Right renal cortex interstitium (tissue), 3 donors: ENCODE results near the gene SIGMAR1. TPM values are rescaled to one million over a fixed set of nuclear protein-coding genes. Genes with fewer than 3 reads are reported as not detected.

ENCODE experiments used
- DNase-seq, 3 donors: peaks; one replicate each; pipeline ENCODE4 v3.0.0-alpha.2; 2013; ENCODE audit warnings: low read depth in 3 of 3, low spot score in 2 of 3
- polyA plus RNA-seq, 3 donors: library from polyadenylated mRNA; unstranded; fragments of 120-200 nt; gene quantifications; one replicate each; pipeline ENCODE4 v1.2.1, GENCODE V29; 2013; ENCODE audit not compliant: insufficient read length in 3 of 3

The SIGMAR1 gene
- polyA plus RNA-seq, 3 donors = 47.0 to 53.1 (median 48.1) TPM

DNA sequence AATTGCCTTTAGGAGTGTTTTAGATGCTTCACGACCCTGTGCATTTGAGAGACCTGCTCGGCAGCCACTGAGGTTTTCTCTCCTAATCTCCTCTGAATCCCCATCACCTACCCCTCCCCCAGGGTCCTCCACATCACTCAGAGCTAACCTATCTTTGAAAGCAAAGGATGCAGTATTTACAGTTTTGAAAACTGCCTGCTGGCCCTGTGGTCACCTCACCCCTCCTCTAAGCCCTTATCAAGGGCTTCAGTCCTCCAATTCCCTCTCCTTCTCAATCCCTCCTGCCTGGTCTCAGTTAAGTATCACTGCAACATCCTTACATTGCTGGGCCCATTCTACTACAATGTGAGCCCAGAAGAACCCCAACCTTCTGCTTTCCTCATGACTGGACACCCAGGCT lies 30.3 kb downstream of the SIGMAR1 start:
- DNase-seq = no peak

DNA sequence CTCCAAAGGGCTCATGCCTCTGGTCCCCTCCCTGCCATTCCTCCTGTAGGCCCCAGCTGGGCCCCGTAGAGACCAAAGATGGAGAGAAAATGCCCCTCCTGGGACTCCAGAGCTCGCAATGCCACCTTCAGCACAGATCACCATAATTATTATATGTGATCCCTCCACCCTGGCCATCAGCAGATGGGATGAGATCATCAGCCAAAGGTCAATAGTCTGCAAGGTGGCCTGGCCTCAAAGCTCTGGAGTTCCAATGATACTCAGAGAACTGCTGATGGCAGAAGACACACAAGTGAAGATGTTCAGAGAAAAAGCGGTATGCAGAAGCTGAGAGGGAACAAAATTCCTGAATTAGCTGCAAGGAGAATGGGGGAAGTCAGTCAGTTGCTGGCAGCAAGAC lies 30.7 kb downstream of the SIGMAR1 start:
- DNase-seq = no peak

DNA sequence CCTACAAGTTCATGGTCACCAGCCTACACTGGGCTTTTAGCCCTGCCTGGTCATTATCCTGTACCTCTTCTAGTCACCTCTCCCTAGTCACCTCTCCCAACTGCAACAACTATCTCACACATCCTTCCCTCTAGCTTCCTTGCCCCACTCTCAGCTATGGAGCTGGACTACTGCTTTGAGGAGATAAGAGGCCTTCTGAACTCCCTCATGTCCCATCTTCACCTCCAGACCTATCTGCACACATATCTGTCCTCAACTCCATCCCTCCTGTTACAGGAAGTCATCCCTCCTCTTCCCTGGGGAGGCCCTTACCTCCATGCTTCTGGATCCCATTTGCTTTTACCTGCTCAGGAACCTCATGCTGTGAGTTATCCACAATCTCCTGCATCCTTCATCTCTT lies 31.4 kb downstream of the SIGMAR1 start:
- DNase-seq = no peak

DNA sequence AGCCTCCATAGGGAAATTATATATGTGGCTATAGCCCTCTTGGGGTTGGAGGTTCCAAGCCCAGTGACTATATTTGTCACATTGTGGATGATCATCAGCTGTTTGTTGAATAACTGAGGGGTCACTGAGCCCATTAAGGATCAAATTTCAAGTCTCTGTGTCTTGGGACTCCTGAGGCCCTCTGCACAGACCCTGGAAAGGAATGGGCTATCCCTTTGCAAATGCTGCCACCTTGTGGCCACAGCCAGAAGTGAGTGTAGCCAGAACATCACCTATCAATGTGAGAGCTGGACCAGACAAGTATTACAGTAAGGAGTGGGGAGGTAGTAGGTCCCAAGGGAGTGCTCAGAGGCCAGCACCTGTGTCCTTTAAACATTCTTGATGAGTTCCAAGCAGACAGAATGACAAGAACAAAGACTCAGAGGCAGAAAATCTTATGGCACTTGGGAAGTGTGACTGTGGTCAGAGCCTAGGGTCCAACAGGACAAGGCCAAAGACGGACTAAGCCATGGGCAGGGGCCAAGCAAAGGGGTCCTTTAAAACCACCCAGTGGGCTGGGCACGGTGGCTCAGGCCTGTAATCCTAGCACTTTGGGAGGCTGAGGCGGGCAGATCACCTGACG lies 33.9 kb downstream of the SIGMAR1 start:
- no peak for DNase-seq

DNA sequence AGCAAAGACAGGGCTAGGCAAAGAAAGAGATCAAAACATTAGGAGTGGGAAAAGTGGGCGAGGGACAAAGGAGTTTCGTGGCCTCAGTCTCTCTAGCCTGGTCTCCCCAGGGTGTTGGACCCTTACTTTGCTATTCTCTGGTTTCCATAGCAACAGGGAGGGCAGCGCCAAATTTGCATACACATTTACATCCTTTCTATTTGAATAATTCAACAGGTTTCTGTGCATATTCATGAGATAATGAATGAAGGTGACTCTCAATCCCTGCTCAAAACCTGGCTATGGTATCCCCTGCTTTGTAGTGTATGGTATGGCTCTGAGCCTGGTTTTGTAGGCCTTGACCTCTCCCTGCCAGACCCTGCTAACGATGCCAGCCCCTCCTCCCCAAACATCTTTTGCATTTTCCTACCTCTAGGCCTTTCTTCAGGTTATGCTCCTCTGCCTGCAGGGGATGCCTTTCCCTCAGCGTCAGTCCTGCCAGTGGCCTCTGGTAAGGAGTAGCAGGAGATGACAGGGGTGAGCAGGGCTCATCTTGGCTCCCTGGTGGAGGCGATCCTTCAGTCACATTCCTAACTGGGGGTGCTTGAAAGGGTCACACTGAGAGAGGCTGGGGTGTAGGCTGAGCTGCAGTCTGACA lies 35.5 kb downstream of the SIGMAR1 start:
- no peak for DNase-seq

DNA sequence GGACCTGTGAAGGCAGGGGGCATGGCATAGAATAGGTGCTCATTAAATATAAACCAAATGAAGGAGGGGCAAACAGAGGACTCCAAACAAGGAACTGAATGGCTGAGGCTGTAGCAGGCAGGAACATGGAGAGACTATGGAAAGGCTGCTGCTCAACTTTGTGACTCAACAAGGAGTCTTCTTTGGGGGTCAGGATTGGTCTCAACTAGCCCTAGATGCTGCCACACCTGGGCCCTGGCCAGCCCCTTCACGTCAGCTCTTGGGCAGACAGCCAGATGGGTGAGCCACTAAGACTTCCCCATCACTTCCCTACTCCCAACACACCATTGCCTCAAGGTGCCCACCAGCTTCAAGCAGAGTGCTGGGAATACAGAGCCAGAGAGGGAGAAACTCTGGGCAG lies 36.7 kb downstream of the SIGMAR1 start:
- DNase-seq = no peak

DNA sequence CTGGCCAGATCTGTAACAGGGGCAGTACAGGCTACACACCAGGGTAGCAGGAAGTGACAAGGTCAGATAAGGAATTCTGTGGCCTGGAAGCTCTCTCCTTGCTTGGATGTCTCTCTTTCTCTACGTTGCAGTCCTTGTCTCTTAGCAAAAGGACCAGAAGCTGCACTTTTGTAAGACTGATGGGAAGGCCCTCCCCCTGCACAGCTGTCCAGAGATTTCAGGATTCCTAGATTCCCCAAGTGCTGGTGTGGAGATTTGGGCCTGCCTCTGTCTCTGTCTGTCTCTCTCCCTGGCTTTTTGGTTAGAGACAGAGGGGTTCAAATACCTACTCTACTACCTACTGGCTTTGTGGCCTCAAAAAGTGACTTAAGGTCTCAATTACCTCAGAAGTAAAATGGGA lies 38.0 kb downstream of the SIGMAR1 start:
- no peak for DNase-seq

DNA sequence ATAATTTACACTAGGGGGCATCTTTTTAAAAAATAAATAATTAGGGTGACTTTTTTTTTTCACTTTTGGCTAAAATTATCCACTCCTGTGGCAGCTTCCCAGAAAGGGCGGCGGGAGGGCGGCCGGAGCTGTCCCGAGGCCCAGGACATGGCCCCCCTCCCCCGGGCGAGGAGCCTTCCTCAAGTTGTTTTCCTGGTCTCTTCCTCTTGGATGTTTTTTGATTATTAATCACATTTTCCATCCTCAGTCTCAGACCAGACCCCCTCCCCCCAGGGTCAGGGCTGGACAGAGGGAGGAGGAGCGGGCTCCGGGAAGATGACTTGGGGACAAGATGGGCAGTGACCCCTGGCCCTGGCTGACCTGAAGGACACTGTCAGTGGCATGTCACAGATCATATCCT lies 43.4 kb downstream of the SIGMAR1 start:
- DNase-seq = no peak

DNA sequence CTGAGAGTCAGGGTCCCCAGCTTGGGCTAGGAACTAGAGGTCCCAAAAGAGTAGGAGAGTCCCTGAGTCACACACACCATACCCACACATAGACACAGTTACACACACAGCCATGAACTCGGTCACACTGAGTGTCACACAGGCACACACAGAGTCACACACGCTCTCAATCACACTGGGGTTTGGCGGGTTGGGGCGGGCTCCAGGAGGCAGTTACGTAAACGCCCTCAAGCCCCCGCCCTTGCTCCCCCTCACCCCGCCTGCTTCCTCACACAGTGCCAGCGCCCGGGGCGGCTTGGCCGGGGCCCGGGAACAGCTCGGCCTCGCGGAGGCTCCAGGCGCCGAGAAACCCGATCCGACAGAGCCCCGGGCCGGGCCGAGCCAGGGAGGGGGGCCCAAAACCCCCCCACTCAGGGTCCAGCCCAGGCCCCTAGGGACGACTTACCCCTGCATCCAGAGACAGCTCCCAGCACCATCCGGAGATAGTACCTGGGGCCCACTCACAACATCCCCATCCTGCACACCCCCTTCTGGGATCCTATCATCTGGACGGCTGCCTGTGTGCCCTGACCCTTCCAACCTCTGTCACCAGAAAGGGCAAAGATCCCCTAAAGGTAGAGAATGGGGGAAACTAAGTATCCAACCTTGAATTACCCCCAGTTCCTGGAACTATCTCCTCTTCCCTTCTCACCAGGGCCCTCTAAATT lies 44.5 kb downstream of the SIGMAR1 start:
- no peak for DNase-seq

DNA sequence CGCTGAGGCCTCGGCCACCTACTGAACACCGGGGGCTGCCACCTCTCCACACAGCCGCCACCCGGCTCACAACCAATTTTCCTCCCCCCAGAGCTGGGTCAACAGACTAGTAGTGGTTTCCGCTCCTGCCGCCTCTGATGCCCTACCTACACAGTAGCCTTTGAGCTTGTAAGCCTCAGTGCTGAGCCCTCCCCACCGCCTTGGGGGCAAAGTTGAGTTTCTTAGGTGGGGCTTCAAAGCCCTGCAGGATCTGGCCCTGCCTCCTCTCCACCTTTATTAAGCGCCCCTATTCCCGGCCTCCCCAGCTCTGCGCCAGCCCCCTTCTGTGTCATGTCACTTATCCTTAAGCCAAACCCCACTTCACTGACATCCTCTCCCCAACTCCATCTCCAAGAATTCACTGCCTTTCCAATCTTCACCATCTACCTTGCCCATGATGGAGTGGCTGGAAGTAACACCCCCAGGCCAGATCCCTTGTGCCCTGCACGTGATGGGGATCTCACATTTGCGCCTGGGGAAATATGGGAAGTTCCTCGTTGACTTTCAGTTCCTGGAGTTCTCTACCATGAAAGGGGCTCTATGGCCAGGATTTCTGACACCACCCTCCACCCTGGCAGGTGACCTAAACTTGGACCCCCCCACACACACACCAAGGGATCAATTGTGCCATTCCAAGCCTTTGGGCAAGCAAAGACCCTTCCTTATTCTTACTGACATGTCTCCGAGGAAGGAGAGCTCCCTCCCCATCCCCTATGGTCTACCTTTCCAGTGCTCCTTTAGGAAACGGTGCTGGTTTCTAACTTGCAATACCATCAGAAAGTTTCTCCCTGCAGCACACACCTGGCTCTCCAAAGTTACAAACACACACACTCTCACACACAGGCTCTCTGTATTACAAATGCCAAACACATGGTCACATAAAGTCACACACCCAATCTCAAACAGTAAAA lies 45.4 kb downstream of the SIGMAR1 start:
- DNase-seq = no peak

DNA sequence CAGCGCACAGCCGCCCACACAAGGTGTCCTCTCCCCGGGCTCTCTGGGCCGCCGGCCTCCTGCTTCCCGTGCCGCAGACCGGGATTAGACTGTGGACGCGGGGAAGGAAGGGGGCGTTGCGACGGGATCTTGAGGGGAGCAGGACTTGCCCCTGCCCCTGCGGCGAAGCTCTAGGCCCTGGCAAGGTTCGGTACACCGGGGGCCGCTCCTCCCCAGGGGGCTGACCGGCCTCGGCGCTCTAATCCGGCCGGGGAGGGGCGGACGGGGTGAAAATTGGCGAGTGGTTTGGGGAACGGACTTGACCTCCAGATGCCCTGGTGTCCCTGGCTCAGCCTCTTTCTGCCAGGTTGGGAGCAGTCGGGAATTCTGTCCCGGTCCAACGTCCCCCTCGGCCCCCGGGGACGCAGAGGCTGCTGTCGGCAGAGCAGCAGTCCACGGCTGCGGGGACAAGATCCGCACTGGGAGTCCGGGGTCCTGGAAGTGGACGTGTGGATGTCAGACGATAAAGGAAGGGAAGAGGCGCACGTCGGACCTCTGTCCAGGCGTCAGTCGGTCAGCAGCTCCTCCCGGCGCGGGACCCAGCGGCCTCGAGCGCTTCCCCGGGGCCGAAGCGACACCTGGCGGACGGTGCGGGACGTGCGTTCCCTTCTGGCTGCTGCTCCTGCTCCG lies 46.2 kb downstream of the SIGMAR1 start:
- no peak for DNase-seq

DNA sequence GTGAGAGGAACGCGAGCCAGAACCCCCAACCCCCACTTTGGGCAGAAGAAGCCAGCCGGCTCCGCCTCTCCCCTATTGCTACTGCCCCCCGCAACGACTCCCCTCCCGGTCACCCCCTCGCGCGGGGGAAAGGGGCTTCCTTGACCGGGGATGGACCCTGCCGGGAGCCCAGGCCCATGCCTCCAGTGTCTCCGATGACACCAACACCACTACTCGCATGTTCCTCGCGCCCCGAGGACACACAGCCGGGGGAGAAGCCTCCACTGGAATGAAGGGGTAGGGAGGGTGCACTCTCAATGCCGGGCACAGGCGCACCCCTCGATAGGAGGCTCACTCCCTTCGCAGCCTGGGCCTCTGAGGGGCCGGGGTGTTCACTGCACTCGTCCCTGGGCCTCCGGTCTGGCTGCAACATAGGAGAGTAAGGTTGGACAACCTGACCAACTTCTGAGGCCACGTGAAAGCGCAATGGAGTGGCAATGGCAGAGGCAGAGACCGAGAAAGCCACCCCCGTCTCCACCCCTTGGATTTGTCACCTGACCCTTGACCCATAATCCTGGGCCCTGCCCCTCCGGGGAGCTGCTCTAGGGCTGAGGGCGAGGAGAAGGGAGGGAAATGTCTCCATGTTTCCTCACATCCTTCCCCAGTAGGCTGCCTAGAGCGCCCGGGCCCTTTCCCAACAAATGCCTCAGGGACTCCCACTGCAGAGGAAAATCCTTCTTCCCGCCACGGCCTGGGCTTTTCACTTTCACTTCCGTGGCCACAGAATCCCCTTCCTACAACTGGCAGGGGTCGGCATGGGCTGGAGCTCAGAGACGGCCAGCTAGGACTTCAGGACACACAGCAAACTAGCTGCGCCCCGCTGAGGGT lies 47.0 kb downstream of the SIGMAR1 start:
- DNase-seq = no peak

DNA sequence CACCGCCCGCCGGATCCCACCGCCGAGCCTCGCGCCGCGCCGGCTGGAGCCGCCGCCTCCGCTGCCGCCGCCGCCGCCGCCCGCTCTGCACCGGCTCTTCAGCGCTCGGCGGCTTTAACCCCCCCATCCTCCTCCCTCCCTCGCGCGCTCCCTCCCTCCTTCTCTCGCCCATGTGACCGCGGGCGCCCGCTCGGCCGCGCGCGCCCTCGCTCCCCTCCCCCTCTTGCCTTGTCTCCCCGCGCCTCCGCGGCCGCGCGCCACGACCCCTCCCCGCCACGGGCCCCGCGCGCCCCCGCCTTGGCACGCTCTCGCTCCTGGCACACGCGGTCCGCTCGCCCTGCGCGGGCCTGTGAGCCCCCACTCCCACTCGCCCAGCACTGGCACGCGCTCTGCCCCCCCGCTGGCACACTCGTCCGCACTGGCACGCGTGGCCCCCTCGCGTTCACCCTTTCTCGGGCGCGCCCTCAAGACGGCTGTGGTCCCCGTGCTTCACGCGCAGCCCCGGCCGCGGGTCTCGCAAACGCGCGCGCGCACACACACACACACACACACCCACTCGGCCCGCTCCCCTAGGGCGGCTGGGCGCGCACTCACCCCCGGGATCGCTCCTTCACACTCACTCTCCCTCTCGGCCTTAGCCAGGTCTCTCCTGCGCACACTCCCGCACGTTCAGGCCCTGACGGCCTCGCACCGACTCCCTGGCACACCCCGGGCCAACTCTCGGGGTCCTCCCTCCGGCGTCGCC lies 47.8 kb downstream of the SIGMAR1 start, which contains the start of gene CNTFR:
TSS of gene CNTFR (minus strand) at position 89 of the 745 bp plus-strand sequence. CDS start 20,743 bp downstream, outside the sequence.
- no peak for DNase-seq

DNA sequence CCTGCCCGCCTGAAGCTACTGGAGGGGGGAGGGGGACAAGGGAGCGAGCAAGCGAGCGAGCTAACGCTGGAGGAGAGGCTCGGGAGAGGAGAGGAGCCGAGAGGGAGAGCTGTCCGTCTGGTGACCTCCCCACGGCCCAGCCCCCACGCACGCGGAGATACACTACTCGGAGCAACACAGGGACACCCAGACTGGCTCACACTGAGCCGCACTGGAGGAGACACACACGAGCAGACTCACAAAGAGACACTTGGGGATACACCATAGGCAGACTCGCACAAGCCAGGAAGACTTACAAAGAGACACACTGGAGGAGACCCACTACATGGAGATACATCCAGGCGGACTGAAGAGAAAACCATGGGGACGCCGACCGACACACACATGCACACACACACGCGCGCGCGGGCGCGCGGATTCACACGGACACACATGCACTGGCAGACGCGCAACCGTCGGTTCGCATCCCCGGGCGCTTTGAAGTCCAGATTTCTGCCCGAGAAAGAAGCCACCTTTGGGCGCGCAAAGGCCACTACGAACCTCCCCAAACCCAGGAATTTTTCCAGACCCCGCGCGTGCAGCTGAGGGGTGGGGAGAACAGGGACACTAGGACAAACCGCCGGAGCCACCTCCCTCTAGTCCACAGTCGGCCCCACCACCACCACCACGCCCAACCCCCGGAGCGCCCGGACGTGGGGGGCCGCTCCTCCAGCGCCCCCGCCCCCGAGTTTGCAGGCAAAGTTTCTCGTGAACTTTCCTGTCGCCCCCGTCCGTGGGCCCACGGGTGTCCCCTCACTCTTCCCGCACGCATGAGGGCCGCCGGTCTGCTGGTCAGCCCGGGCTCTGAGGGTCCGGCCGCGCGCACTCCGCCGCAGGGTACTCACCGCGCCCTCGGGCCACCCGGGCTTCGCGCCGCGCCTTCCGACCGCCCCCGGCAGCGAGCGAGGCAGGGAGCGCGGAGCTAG lies 48.6 kb downstream of the SIGMAR1 start:
- DNase-seq = no peak

DNA sequence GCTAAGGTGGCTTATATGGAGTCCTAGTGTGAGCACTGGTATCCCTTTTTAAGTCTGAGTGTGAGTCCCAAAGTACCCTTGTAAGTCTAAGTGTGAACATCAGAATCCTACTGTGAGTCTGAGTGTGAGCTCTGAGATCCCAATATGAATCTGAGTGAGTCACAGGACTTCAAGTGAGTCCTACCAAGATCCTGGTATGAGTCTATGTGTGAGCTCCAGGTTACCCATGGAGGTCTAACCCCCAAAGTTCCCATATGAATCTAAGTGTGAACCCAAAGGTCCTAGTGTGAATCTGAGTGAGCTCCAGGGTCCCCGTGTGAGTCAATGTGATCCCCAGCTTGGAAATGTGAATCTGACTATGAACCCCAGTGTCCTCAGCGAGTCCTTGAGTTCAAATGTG lies 50.3 kb downstream of the SIGMAR1 start:
- DNase-seq = no peak

DNA sequence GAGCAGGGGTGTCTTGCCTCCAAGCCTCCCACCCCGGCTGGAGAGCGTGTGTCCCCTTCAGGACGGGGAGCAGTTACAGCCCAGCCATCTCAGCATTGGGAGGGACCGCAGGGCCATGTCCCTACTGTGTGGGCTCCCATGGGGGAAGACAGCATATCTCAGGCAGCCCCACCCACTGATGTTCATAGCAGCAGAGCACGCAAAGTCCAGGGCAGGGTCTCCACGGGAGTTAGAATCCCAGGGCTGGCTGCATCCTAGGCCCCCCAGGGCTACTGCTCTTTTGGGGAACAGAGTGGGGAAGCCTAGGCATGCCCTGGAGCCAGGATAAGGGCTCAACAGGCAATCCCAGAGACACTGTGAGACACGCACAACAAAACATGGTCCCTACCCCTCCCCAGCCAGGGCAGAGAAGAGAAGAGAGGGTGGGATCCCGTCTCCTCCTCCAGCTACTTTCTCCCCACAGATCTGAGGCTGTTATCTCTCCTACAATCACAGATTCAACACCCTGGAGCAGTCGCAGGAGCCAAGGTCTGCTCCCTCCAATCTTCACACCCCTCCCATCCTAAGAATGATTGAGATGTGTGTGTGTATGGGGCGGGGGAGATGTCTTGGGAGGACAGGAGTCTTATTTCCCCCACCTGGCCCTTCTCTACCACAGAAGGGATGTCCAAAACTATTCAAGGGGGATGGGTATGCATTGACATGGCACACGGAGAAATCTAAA lies 51.5 kb downstream of the SIGMAR1 start:
- DNase-seq = no peak

DNA sequence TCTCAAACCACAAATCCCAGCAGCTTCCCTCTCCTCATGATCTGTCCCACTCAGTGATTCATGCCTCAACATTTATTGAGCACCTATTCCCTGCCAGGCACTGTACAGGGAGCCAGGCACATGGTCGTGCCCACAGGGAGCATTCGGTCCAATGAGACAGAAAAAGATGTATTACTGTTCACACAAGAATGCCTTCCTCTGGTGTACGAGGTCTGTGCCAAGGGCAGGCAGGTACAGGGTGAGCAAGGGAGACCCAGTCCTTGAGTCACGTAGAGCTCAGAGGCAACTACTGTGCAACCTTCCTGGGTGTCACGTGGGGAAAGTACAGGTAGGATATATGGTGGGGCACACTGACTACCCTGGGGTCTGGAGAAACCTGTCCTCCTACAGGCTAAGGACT lies 52.6 kb downstream of the SIGMAR1 start:
- no peak for DNase-seq
